ENCODE results near the gene SDHAF1.

SDHAF1 gene

DNA sequence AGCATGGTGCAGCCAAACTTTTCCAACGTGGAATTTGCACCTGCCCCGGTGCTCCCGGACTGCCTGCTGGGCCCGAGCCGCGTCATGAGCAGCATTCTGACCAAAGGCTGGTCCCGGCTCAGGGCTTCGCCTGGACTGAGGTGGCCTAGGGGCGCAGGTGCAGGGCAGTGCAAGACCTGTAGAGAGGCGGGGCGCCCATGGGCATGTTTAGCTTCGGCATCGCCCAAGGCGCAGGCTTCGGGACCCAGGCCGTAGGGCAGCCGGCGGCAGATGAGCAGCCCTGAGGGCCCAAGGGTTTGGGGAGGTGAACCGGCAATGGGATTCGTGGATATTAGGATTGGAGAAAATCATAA lies 35.0 kb upstream of the SDHAF1 start:
- no peak overlapping the region for H3K4me3 ChIP-seq (ENCODE audit: low read depth, low read length)
- TF ChIP-seq CTCF (IDR thresholded peaks at IDR 0.05; ENCODE audit: low read depth, low read length) = no peak

DNA sequence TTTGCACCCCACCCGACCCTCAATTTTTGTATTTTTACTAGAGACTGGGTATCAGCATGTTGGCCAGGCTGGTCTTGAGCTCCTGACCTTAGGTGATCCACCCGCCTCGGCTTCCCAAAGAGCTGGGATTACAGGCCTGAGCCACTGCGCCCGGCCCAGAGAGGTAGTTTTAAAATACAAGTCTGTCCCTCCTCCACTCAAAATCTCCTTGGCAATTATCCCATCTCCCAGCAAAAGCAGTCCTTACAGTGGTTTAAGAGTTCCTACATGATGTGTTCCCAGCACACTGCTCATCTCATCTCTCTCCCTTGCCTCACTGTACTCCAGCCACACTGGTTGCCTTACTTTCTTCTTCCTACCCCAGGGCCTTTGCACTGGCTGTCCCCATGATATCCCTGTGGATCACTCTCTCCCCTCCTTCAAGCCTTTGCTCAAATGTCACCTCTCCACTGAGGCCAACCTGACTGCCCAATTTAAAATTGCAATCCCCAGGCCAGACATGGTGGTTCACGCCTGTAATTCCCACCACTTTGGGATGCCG lies 34.5 kb upstream of the SDHAF1 start:
- TF ChIP-seq CTCF (IDR thresholded peaks at IDR 0.05; ENCODE audit: low read depth, low read length) = no peak
- no peak overlapping the region for H3K4me3 ChIP-seq (ENCODE audit: low read depth, low read length)

DNA sequence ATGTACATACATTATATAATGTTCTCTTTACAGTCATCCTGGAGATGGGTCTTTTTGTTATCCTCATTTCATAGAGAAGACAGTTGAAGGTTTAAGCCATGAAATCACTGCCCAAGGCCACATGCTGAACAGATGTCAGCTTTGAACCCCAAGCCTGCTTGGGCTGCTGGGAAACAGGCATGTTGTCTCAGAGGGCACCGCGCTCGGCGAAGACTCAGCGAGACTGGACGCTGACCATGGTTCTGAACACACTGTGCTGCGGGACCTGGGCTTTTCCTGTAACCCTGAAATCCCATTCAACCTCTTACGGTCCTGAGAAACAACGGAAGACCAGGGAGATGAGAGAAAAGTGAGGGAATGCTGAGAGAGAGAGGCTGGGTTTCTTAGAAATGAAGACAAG lies 31.5 kb upstream of the SDHAF1 start:
- no peak for TF ChIP-seq CTCF (IDR thresholded peaks at IDR 0.05; ENCODE audit: low read depth, low read length)
- H3K4me3 ChIP-seq (ENCODE audit: low read depth, low read length) = no peak overlapping the region

DNA sequence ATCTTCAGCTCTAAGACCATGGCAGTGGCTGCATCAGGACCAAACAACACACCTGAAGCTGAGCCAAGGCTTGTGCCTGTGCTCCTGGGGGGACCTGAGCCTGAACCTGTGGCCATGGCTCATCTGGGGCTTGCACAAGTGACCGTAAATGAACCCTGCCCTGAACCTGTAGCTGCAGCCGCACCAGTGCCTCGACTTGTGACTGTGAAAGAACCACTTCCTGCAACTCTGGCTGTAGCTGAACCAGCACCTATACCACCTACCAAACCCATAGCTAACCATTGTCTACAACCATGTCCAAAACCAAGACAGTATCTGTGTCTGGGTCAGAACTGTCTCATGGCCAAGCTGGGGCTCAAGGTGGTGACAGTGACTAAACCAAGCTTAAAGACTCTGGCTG lies 28.2 kb upstream of the SDHAF1 start:
- H3K4me3 ChIP-seq (ENCODE audit: low read depth, low read length) = no peak overlapping the region
- no peak for TF ChIP-seq CTCF (IDR thresholded peaks at IDR 0.05; ENCODE audit: low read depth, low read length)

- no peak overlapping the region for H3K4me3 ChIP-seq (ENCODE audit: low read depth, low read length)
- TF ChIP-seq CTCF (IDR thresholded peaks at IDR 0.05; ENCODE audit: low read depth, low read length) = no peak
Observed at GRCh38 chr19:35973487-35973886, 21.5 kb upstream of the SDHAF1 start.

DNA sequence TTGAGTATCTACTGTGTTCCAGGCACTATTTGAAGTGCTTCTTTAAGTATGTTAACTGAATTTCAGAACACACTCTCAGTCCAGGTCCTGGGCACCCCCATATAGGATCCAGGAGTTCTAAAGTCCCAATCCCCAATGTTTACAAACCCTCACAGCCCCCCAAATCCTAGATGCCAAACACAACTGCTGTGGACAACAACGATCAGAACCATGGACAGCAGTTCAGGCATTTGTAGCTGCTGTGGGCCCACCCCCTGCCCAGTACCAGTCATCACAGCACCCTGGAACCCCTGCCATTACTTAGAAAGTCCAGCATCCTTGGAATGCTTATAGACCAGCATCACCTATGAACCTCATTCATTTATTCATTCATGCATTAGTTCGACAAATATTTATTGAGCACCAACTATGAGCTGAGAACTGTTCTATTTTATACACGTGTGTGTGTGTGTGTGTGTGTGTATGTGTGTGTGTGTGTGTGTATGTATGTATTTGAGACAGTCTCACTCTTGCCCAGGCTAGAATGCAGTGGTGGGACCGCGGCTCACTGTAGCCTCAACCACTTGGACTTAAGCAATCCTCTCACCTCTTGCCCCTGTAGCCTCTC lies 19.3 kb upstream of the SDHAF1 start:
- no peak for TF ChIP-seq CTCF (IDR thresholded peaks at IDR 0.05; ENCODE audit: low read depth, low read length)
- no peak overlapping the region for H3K4me3 ChIP-seq (ENCODE audit: low read depth, low read length)

GRCh38 chr19:35977446-35978222 lies 17.4 kb upstream of the SDHAF1 start:
- H3K4me3 ChIP-seq (ENCODE audit: low read depth, low read length) = no peak overlapping the region
- TF ChIP-seq CTCF (IDR thresholded peaks at IDR 0.05; ENCODE audit: low read depth, low read length) = no peak

Measured in WI38 (cell line).